RWPE2 (cell line): ENCODE measurements around the gene CRACR2B.
A peak's percentile ranks its signal among the peaks of the same experiment; 100 is the strongest.

Source experiments
- ATAC-seq: fragments of 200-7000 bp; cut with Tn5 transposase; 3 replicates; pipeline ENCODE4 v1.9.1; 2021; ENCODE audit warnings: low read depth
- DNase-seq: peaks from one replicate; pipeline ENCODE4 v3.0.0-alpha.2; 2020; ENCODE audit warnings: low spot score
- H3K27ac ChIP-seq: fragments of 450-650 bp; 2 replicates; pipeline ENCODE4 v1.5.1; 2017; ENCODE audit warnings: mild to moderate bottlenecking; ENCODE audit not compliant: poor library complexity, severe bottlenecking
- H3K27me3 ChIP-seq: fragments of 250-450 bp; sonication (Bioruptor Pico); 2 replicates; pipeline ENCODE4 v1.5.1; 2021; ENCODE audit warnings: mild to moderate bottlenecking, moderate library complexity; ENCODE audit not compliant: insufficient read depth, poor library complexity, severe bottlenecking
- H3K36me3 ChIP-seq: fragments of 250-450 bp; sonication (Bioruptor Pico); 2 replicates; pipeline ENCODE4 v1.5.1; 2020; ENCODE audit warnings: low read depth, mild to moderate bottlenecking, moderate library complexity
- H3K4me1 ChIP-seq: fragments of 250-450 bp; sonication (Bioruptor Pico); 2 replicates; pipeline ENCODE4 v1.5.1; 2021; ENCODE audit warnings: mild to moderate bottlenecking, moderate library complexity; ENCODE audit not compliant: insufficient read depth, poor library complexity, severe bottlenecking
- H3K4me3 ChIP-seq: fragments of 250-450 bp; sonication (Bioruptor Pico); 2 replicates; pipeline ENCODE4 v1.5.1; 2021; ENCODE audit warnings: mild to moderate bottlenecking, moderate library complexity; ENCODE audit not compliant: severe bottlenecking
- H3K9me3 ChIP-seq: fragments of 250-450 bp; sonication (Bioruptor Pico); 2 replicates; pipeline ENCODE4 v1.5.1; 2021; ENCODE audit warnings: mild to moderate bottlenecking, moderate library complexity; ENCODE audit not compliant: severe bottlenecking
- TF ChIP-seq, protein P1 (sequence below): fragments of 450-650 bp; IDR thresholded peaks from one replicate; pipeline ENCODE4 v1.5.1; 2017; ENCODE audit warnings: mild to moderate bottlenecking, moderate library complexity; ENCODE audit not compliant: poor library complexity, severe bottlenecking

CRACR2B gene

GRCh38 chr11:843086-843734, 15.5 kb downstream of the CRACR2B start:
- H3K36me3 ChIP-seq = peaks cover 33% of the 10 kb centered on the region
- ATAC-seq (no peak), DNase-seq (no peak)
- no peaks in the 10 kb centered on the region for H3K9me3 ChIP-seq
- TF ChIP-seq, protein P1, sequence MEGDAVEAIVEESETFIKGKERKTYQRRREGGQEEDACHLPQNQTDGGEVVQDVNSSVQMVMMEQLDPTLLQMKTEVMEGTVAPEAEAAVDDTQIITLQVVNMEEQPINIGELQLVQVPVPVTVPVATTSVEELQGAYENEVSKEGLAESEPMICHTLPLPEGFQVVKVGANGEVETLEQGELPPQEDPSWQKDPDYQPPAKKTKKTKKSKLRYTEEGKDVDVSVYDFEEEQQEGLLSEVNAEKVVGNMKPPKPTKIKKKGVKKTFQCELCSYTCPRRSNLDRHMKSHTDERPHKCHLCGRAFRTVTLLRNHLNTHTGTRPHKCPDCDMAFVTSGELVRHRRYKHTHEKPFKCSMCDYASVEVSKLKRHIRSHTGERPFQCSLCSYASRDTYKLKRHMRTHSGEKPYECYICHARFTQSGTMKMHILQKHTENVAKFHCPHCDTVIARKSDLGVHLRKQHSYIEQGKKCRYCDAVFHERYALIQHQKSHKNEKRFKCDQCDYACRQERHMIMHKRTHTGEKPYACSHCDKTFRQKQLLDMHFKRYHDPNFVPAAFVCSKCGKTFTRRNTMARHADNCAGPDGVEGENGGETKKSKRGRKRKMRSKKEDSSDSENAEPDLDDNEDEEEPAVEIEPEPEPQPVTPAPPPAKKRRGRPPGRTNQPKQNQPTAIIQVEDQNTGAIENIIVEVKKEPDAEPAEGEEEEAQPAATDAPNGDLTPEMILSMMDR = no peak
- peaks cover 24% of the 10 kb centered on the region for H3K4me1 ChIP-seq
- H3K27ac ChIP-seq = peak overlapping the region; percentile 97
- peak overlapping the region; percentile 58 for H3K4me3 ChIP-seq
- no peaks in the 10 kb centered on the region for H3K27me3 ChIP-seq

GRCh38 chr11:843818-844692, 16.3 kb downstream of the CRACR2B start:
- peak; percentile 95 for DNase-seq
- peak overlapping the region; percentile 58 for H3K4me3 ChIP-seq
- TF ChIP-seq, protein P1 = peak; percentile 10
- peak overlapping the region; percentile 97 for H3K27ac ChIP-seq
- H3K9me3 ChIP-seq = no peaks in the 10 kb centered on the region
- H3K36me3 ChIP-seq = peaks cover 31% of the 10 kb centered on the region
- peak; percentile 64 for ATAC-seq
- H3K4me1 ChIP-seq = peaks cover 24% of the 10 kb centered on the region
- no peaks in the 10 kb centered on the region for H3K27me3 ChIP-seq

DNA sequence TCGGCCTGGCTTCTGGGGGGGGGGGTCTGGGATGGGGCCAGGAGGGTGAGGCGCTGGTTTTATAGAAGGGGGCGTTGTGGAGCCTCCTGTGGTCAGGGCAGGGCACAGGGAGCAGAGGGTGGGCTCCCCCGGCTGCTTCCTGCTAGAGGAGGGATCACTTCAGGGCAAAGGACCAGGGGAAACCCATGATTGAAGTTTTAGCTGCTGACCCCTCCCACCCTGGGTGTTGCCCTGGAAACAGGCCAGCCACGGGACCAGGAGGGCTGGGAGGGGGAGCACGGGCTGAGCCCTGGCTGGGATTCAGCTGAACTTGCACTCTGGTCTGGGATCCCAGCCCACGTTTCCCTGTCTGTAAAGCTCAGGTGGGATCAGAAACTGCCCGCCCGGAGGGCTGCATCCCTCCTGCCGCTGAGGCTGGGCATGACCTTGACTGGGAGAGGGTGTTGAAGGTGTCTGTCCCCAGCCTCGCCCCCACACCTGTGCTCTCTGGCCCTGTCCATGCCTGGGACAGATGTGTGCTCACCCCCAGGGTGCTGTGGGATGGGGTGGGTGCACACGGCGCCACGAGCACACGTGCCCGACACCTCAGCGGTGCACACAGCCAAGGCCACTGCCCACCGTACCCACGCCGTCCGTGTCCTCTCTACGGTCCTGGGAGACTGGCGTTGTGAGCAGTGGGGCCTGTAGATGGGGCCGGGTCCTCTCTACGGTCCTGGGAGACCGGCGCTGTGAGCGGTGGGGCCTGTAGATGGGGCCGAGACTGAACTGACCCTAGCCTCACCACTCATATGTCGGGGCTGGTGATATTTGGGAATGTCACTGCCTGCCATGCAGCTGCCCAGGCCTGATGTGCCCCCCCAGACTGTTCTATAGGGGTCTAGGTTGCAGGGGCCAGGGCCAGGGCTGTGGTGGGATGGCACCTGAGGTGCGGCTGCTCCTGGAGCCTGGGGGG, 17.2 kb downstream of the CRACR2B start:
- ATAC-seq (peak; percentile 22), DNase-seq (peak; percentile 89)
- H3K4me1 ChIP-seq = peaks cover 24% of the 10 kb centered on the region
- TF ChIP-seq, protein P1 = peak; percentile 9
- peak overlapping the region; percentile 97 for H3K27ac ChIP-seq
- peaks cover 25% of the 10 kb centered on the region for H3K36me3 ChIP-seq
- no peaks in the 10 kb centered on the region for H3K9me3 ChIP-seq
- peak overlapping the region; percentile 58 for H3K4me3 ChIP-seq
- H3K27me3 ChIP-seq = no peaks in the 10 kb centered on the region

DNA sequence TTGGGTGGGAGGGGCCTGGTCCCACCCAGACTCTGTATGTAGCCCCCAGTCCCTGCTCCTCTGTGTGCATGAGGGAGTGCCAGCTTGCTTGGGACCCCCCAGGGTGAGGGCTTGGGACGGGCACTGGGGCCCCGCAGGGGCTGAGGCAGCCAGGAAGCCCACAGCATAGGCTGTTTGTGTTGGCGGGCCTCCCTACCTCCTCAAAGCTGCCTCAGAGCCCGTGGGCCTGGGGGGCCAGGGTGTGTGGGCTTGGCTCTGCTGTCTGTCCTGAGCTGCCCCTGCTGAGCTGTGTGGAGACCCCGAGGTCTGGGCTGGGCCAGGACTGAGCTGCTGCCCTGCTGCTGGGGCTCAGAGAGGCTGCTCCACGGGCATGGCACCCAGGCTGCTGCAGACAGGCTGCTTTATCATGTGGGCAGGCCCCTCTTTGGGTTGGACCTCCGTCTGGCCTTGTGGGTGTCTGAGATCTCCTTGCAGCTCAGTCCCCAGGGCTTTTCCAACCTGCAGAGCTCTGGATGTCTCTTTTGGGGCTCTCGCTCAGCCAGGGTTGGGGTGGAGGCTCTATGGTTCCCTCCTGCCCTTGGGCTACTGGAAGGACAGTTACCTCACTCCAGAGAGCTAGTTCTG, 18.3 kb downstream of the CRACR2B start:
- ATAC-seq (no peak), DNase-seq (no peak)
- H3K27me3 ChIP-seq = no peaks in the 10 kb centered on the region
- TF ChIP-seq, protein P1 = no peak
- H3K4me1 ChIP-seq = peaks cover 20% of the 10 kb centered on the region
- H3K27ac ChIP-seq = peak overlapping the region; percentile 97
- H3K36me3 ChIP-seq = peaks cover 15% of the 10 kb centered on the region
- H3K4me3 ChIP-seq = no peak overlapping the region
- no peaks in the 10 kb centered on the region for H3K9me3 ChIP-seq
